Erythroblast (primary cell): ENCODE data around the gene MED13L.

ENCODE experiments used
- GATA1 ChIP-seq: IDR thresholded peaks from 2 replicates; pipeline ENCODE4 v1.6.1; 2011; ENCODE audit warnings: low read depth, mild to moderate bottlenecking, control low read depth, low read length, moderate library complexity
- POLR2A ChIP-seq: IDR thresholded peaks from 2 replicates; pipeline ENCODE4 v1.6.1; 2011; ENCODE audit warnings: mild to moderate bottlenecking, low read length

DNA sequence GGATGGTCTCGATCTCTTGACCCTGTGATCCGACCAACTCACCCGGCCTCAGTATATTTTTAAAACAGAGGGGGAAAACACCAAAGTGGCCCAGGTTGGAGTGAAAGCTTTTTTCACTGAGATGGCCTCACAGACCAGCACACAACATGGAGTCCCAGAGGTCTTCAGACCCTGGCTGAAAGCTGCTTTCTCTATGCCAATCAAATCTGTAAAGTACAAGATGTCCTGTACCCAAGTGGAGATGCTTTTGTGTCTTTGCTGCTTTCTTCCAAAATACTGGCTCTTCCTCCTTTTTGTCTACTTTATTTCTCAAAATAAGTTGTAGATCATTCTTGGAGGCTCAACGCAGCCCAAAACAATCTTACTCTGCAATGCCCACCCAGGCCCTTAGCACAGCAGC is 214.8 kb downstream of the MED13L start:
- TF ChIP-seq POLR2A (no peak), GATA1 (no peak)
